Prostate gland (tissue), 2 donors: ENCODE data around the gene RNF183.

Source experiments
- CTCF ChIP-seq, 4 experiments: fragments of 200-600 bp in 2 of 4; fragments of 450-650 bp in 2 of 4; sonication (generic) in 2 of 4; IDR thresholded peaks; 1 replicate in 3 of 4; 2 replicates in 1 of 4; pipeline ENCODE4 v1.5.1; 2016 to 2019; ENCODE audit warnings: antibody characterized with exemption in 4 of 4, mild to moderate bottlenecking in 2 of 4, moderate library complexity in 2 of 4
- POLR2A ChIP-seq: fragments of 450-650 bp; IDR thresholded peaks from one replicate; pipeline ENCODE4 v1.6.1; 2016; ENCODE audit warnings: antibody characterized with exemption, mild to moderate bottlenecking
- POLR2AphosphoS5 ChIP-seq: sonication (generic); formaldehyde crosslinking; IDR thresholded peaks from one replicate; pipeline ENCODE4 v1.6.1; 2017; ENCODE audit warnings: antibody characterized with exemption

GRCh38 chr9:113278840-113279239, 24.3 kb downstream of the RNF183 start:
- no peak for TF ChIP-seq CTCF (IDR thresholded peaks at IDR 0.05)
- TF ChIP-seq POLR2AphosphoS5 = no peak
- no peak for TF ChIP-seq POLR2A
